HEK293T (cell line): ENCODE results near the gene DPH2.

Experiments used
- BHLHE40 ChIP-seq: fragments of 450-650 bp; IDR thresholded peaks from 2 replicates; pipeline ENCODE4 v1.6.1; 2016; ENCODE audit warnings: mild to moderate bottlenecking, moderate library complexity, borderline replicate concordance
- FOXK2 ChIP-seq: fragments of 450-650 bp; IDR thresholded peaks from 2 replicates; pipeline ENCODE4 v1.6.1; 2016; ENCODE audit warnings: mild to moderate bottlenecking
- FOXM1 ChIP-seq: fragments of 450-650 bp; IDR thresholded peaks from 2 replicates; pipeline ENCODE4 v1.6.1; 2017; ENCODE audit warnings: mild to moderate bottlenecking, borderline replicate concordance
- L3MBTL2 ChIP-seq: fragments of 450-650 bp; conservative IDR thresholded peaks from 2 replicates; pipeline ENCODE4 v1.6.1; 2016; ENCODE audit warnings: mild to moderate bottlenecking
- PKNOX1 ChIP-seq: fragments of 450-650 bp; IDR thresholded peaks from 2 replicates; pipeline ENCODE4 v1.6.1; 2016
- SP1 ChIP-seq: fragments of 450-650 bp; IDR thresholded peaks from 2 replicates; pipeline ENCODE4 v1.6.1; 2017
- ZNF384 ChIP-seq: fragments of 450-650 bp; IDR thresholded peaks from 2 replicates; pipeline ENCODE4 v1.6.1; 2016

GRCh38 chr1:43937179-43937865 lies 32.5 kb upstream of the DPH2 start:
- no peak for TF ChIP-seq SP1
- no peak for TF ChIP-seq FOXK2
- TF ChIP-seq L3MBTL2, result no peak
- TF ChIP-seq ZNF384, result no peak
- no peak for TF ChIP-seq BHLHE40
- TF ChIP-seq FOXM1, result no peak
- TF ChIP-seq PKNOX1, result no peak
